K562 (cell line): ENCODE measurements around the gene ASB6. TPM values are rescaled to one million over a fixed set of nuclear protein-coding genes. Genes with fewer than 3 reads are reported as not detected.

Source experiments
- ATF4 ChIP-seq: fragments of 450-650 bp; formaldehyde crosslinking; IDR thresholded peaks from 2 replicates; pipeline ENCODE4 v1.4.0; 2022; ENCODE audit warnings: mild to moderate bottlenecking, moderate library complexity
- BCOR ChIP-seq: fragments of 450-650 bp; IDR thresholded peaks from 2 replicates; pipeline ENCODE4 v1.6.1; 2016
- BHLHE40 ChIP-seq: IDR thresholded peaks from 2 replicates; pipeline ENCODE4 v1.6.1; 2011; ENCODE audit warnings: low read length, improper control_type of control experiment
- CBFA2T2 ChIP-seq: fragments of 450-650 bp; conservative IDR thresholded peaks from 2 replicates; pipeline ENCODE4 v1.6.1; 2017; ENCODE audit warnings: mild to moderate bottlenecking
- CBFA2T3 ChIP-seq: fragments of 450-650 bp; IDR thresholded peaks from 2 replicates; pipeline ENCODE4 v1.6.1; 2017
- CGGBP1 ChIP-seq: fragments of 250-450 bp; sonication (Bioruptor Pico); IDR thresholded peaks from 2 replicates; pipeline ENCODE4 v1.9.0; 2021; ENCODE audit warnings: mild to moderate bottlenecking
- CTBP1 ChIP-seq: fragments of 450-650 bp; IDR thresholded peaks from 2 replicates; pipeline ENCODE4 v1.6.1; 2016; ENCODE audit warnings: borderline replicate concordance
- ESRRA ChIP-seq: fragments of 450-650 bp; IDR thresholded peaks from 2 replicates; pipeline ENCODE4 v1.6.1; 2014; ENCODE audit warnings: low read depth, mild to moderate bottlenecking, moderate library complexity, borderline replicate concordance
- FOSL1 ChIP-seq: fragments of 200-800 bp; sonication (Bioruptor generic); conservative IDR thresholded peaks from 2 replicates; pipeline ENCODE4 v1.6.1; 2016; ENCODE audit warnings: missing genetic modification characterization, missing compliant biosample characterization
- FOXA3 ChIP-seq, 2 experiments: fragments of 450-650 bp in 1 of 2; sonication (generic) in 1 of 2; formaldehyde crosslinking; IDR thresholded peaks in 1 of 2; conservative IDR thresholded peaks in 1 of 2; 2 replicates each; pipeline versions ENCODE4 v1.4.0 to v1.8.0; 2020 to 2022; ENCODE audit warnings: mild to moderate bottlenecking in 2 of 2, missing genetic modification reagents in 1 of 2
- IRF2 ChIP-seq: sonication (generic); formaldehyde crosslinking; IDR thresholded peaks from 2 replicates; pipeline ENCODE4 v1.8.1; 2022; ENCODE audit warnings: mild to moderate bottlenecking, missing genetic modification reagents
- MTA3 ChIP-seq: fragments of 450-650 bp; formaldehyde crosslinking; IDR thresholded peaks from 2 replicates; pipeline ENCODE4 v1.6.1; 2017; ENCODE audit warnings: mild to moderate bottlenecking, borderline replicate concordance
- NKRF ChIP-seq: fragments of 450-650 bp; IDR thresholded peaks from 2 replicates; pipeline ENCODE4 v1.6.1; 2016; ENCODE audit warnings: borderline replicate concordance
- NONO ChIP-seq, 2 experiments: fragments of 200-400 bp in 1 of 2; fragments of 450-650 bp in 1 of 2; formaldehyde crosslinking in 1 of 2; IDR thresholded peaks; 2 replicates each; pipeline ENCODE4 v1.6.1; 2017; ENCODE audit warnings: low read depth in 2 of 2, mild to moderate bottlenecking in 2 of 2, moderate library complexity in 2 of 2, low read length in 1 of 2
- SMARCA4 ChIP-seq: fragments of 450-650 bp; IDR thresholded peaks from 2 replicates; pipeline ENCODE4 v1.6.1; 2016
- SMARCA5 ChIP-seq: fragments of 450-650 bp; IDR thresholded peaks from 2 replicates; pipeline ENCODE4 v1.6.1; 2016
- SMARCC2 ChIP-seq: fragments of 450-650 bp; IDR thresholded peaks from 2 replicates; pipeline ENCODE4 v1.6.1; 2017; ENCODE audit warnings: antibody characterized with exemption, moderate library complexity, mild to moderate bottlenecking, low read depth
- SMARCE1 ChIP-seq: fragments of 450-650 bp; IDR thresholded peaks from 2 replicates; pipeline ENCODE4 v1.7.1; 2016; ENCODE audit warnings: mild to moderate bottlenecking
- SNIP1 ChIP-seq: fragments of 450-650 bp; IDR thresholded peaks from 2 replicates; pipeline ENCODE4 v1.7.1; 2017; ENCODE audit warnings: low read depth, mild to moderate bottlenecking
- TCF3 ChIP-seq: sonication (generic); formaldehyde crosslinking; IDR thresholded peaks from 2 replicates; pipeline ENCODE4 v1.4.0; 2020; ENCODE audit warnings: mild to moderate bottlenecking, missing genetic modification reagents
- VEZF1 ChIP-seq: fragments of 200-800 bp; sonication (Bioruptor generic); IDR thresholded peaks from 2 replicates; pipeline ENCODE4 v1.6.1; 2017; ENCODE audit warnings: missing genetic modification characterization, missing compliant biosample characterization
- ZFP36 ChIP-seq: fragments of 150-350 bp; IDR thresholded peaks from 2 replicates; pipeline ENCODE4 v1.6.1; 2018; ENCODE audit warnings: low read length, low read depth; ENCODE audit not compliant: partially characterized antibody
- polyA plus RNA-seq, 8 experiments: library from polyadenylated mRNA; depleted of rRNA in 4 of 8; stranded (reverse) in 5 of 8; unstranded in 3 of 8; fragments of >200 nt; fragmentation: Nextera tagmentation in 2 of 8; fragmentation: Illumina TruSeq in 1 of 8; extraction: Ambion mirVana in 2 of 8; extraction: Trizol in 1 of 8; gene quantifications; 2 replicates each; pipeline versions ENCODE4 v1.2.1 to v1.2.3, GENCODE V29; 2011 to 2014; ENCODE audit warnings: inconsistent platforms in 1 of 8, missing spikeins in 1 of 8
- total RNA-seq, 7 experiments: library from RNA; depleted of rRNA in 6 of 7; stranded (reverse); fragments of >200 nt in 6 of 7; fragmentation: Illumina TruSeq in 2 of 7; extraction: Trizol in 2 of 7; gene quantifications; 2 replicates each; pipeline versions ENCODE4 v1.2.1 to v1.2.3, GENCODE V29; 2011 to 2021; ENCODE audit warnings: low replicate concordance in 1 of 7

The ASB6 gene
- total and polyA plus RNA-seq, 9 of the 15 experiments (the other 6 are each of a cell fraction or from before 2014, with no cell fraction given): 0.92 to 17.8 (median 11.3) TPM

GRCh38 chr9:129656795-129657390 lies 14.9 kb upstream of the ASB6 start (continued):
- no peak for TF ChIP-seq NKRF
- TF ChIP-seq FOXA3 (CRISPR knock-in tag; conservative IDR thresholded peaks at IDR 0.05 in 1 of 2, IDR thresholded peaks at IDR 0.05 in 1 of 2): peak; percentile 63 to 92
- no peak for TF ChIP-seq CGGBP1 (CRISPR knock-in tag)
- TF ChIP-seq MTA3: no peak
- peak; percentile 20; the same call in 1 of the 2 replicates for TF ChIP-seq ESRRA
- peak; percentile 97 for TF ChIP-seq FOSL1 (tag)
- TF ChIP-seq VEZF1: peak; percentile 35; the same call in 1 of the 2 replicates
- peak; percentile 69 for TF ChIP-seq CBFA2T3
- TF ChIP-seq IRF2 (CRISPR knock-in tag): no peak
- peak; percentile 25; the same call in 1 of the 2 replicates for TF ChIP-seq SMARCA5
- TF ChIP-seq TCF3 (CRISPR knock-in tag): peak; percentile 65; the same call in 1 of the 2 replicates
- no peak for TF ChIP-seq NONO (IDR thresholded peaks at IDR 0.05; ENCODE audit: low read depth in 2 of 2, low read length in 1 of 2)
- no peak for TF ChIP-seq ATF4 (CRISPR knock-in tag)
- TF ChIP-seq SMARCA4: peak; percentile 75
- peak; percentile 35; the same call in 1 of the 2 replicates for TF ChIP-seq BHLHE40
- peak; percentile 17 for TF ChIP-seq ZFP36
- TF ChIP-seq CBFA2T2: peak; percentile 57; the same call in 1 of the 2 replicates
- TF ChIP-seq CTBP1: peak; percentile 27; the same call in 1 of the 2 replicates
- TF ChIP-seq SNIP1: no peak
- TF ChIP-seq SMARCE1: peak; percentile 87
- TF ChIP-seq SMARCC2: 0 out of 2 replicates have a peak, but pooled peaks have one; percentile 47
- TF ChIP-seq BCOR: peak; percentile 56; the same call in 1 of the 2 replicates
